ENCODE data around the gene CEBPA. TPM values are rescaled to one million over a fixed set of nuclear protein-coding genes. Genes with fewer than 3 reads are reported as not detected.

CEBPA gene
- total RNA-seq, 1 donor from 2014 or later, result 14.9 TPM

- TF ChIP-seq, protein P1, sequence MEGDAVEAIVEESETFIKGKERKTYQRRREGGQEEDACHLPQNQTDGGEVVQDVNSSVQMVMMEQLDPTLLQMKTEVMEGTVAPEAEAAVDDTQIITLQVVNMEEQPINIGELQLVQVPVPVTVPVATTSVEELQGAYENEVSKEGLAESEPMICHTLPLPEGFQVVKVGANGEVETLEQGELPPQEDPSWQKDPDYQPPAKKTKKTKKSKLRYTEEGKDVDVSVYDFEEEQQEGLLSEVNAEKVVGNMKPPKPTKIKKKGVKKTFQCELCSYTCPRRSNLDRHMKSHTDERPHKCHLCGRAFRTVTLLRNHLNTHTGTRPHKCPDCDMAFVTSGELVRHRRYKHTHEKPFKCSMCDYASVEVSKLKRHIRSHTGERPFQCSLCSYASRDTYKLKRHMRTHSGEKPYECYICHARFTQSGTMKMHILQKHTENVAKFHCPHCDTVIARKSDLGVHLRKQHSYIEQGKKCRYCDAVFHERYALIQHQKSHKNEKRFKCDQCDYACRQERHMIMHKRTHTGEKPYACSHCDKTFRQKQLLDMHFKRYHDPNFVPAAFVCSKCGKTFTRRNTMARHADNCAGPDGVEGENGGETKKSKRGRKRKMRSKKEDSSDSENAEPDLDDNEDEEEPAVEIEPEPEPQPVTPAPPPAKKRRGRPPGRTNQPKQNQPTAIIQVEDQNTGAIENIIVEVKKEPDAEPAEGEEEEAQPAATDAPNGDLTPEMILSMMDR (IDR thresholded peaks at IDR 0.05), result no peak
- intact Hi-C loops (cut with DNase I), result loop anchor here (10.0 kb wide), 1 partner anchor 161 kb away; no protein-coding TSS in a partner anchor
Observed at GRCh38 chr19:33306191-33306590, 3.9 kb upstream of the CEBPA start.

DNA sequence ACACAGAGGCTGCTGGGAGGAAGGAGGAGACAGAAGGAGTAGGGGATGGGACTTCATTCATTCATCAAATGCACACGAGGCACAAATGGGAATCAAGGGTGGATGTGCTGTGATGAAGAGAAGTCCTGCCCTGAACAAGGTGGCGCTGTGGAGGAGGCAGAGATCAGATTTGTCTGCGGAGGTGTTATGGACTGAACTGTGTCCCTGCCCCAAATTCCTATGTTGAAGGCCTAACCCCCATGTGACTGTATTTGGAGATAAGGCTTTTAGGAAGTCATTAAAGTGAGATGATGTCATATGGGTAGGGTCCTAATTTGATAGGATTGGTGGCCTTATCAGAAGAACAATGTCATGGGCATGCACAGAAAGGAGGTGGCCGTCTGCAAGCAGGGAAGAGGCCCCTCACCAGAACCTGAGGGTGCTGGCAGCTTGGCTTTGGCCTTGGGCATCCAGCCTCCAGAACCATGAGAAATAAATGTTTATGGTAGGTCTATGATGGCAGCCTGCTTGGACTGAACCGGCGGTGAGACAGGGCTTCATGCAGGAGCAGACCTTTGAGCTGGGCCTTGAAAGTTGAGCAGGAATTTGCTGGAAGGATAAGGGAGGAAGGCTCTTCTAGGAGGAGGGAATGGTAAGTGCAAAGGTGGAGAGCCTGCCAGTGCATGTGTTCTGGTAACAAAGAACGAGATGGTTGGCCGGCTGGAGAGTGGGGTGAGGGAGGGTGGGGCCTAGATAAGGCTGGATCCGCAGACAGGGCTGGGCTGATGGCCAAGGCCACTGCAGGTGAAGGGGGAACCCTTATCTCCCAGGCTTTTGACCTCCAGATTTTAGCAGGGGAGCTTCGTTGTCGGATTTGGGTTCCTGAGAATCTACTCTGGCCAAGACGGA, 2.7 kb upstream of the CEBPA start:
- no peaks in the 10 kb centered on the region for H3K9me3 ChIP-seq
- peaks cover 10 to 16% of the 10 kb centered on the region in 2 donors for H3K4me1 ChIP-seq
- DNase-seq (ENCODE audit: low spot score in 2 of 2), result peak in 1 of 2 donors; percentile 60
- H3K4me3 ChIP-seq, result no peak overlapping the region
- H3K36me3 ChIP-seq, result no peaks in the 10 kb centered on the region
- intact Hi-C loops (cut with DNase I), result loop anchor here (5.0 to 10.0 kb wide), 3 partner anchors 87 to 333 kb away; partner anchors contain the start of genes CEP89 and FAAP24
- no peak overlapping the region for H3K27ac ChIP-seq
- peaks cover 4% of the 10 kb centered on the region for H3K27me3 ChIP-seq
- TF ChIP-seq, protein P1 (IDR thresholded peaks at IDR 0.05), result no peak

More at GRCh38 chr19:33306191-33306590, 3.9 kb upstream of the CEBPA start:
- Histone ChIP-seq H3K27ac (no peak overlapping the region), H3K9me3 (no peaks in the 10 kb centered on the region), H3K27me3 (peaks cover 1% of the 10 kb centered on the region), H3K36me3 (no peaks in the 10 kb centered on the region), H3K4me1 (peaks cover 5 to 6% of the 10 kb centered on the region in 2 donors), H3K4me3 (no peak overlapping the region)
- DNase-seq (ENCODE audit: low spot score in 2 of 2), result no peak

DNA sequence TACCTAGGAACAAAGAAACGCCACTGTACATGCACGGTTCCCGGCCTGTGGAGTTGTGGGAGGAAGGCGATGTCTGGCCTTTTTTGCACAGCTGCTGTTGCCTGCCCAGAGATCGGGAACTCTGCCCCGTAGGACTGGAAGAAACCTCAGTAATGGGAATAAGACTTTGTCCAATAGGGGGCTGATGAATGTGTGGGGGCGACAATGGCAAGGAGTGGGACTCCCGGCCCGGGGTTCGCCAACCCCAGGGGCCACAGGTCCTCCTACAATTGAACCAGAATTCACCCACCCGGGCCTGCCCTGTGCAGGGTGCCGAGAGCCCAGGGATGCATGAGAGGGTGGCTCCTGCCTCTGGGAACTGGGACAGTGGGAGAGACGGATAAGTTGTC, 2.0 kb upstream of the CEBPA start:
- TF ChIP-seq, protein P1 (IDR thresholded peaks at IDR 0.05), result no peak
- Histone ChIP-seq H3K27me3 (peaks cover 4% of the 10 kb centered on the region), H3K4me3 (peak overlapping the region; percentile 84 to 88), H3K36me3 (no peaks in the 10 kb centered on the region), H3K4me1 (peaks cover 10 to 16% of the 10 kb centered on the region in 2 donors), H3K27ac (no peak overlapping the region), H3K9me3 (no peaks in the 10 kb centered on the region)
- peak in 1 of 2 donors; percentile 62 for DNase-seq (ENCODE audit: low spot score in 2 of 2)
- intact Hi-C loops (cut with DNase I), result loop anchor here (5.0 to 10.0 kb wide), 3 partner anchors 88 to 332 kb away; partner anchors contain the start of genes CEP89 and FAAP24

GRCh38 chr19:33303791-33304345, 1.5 kb upstream of the CEBPA start:
- Histone ChIP-seq H3K9me3 (no peaks in the 10 kb centered on the region), H3K4me3 (peak overlapping the region; percentile 84 to 88), H3K27ac (peak overlapping the region; percentile 47 to 71), H3K27me3 (peaks cover 4% of the 10 kb centered on the region), H3K36me3 (no peaks in the 10 kb centered on the region), H3K4me1 (peaks cover 10 to 16% of the 10 kb centered on the region in 2 donors)
- intact Hi-C loops (cut with DNase I), result loop anchor here (5.0 to 10.0 kb wide), 3 partner anchors 88 to 332 kb away; partner anchors contain the start of genes CEP89 and FAAP24
- TF ChIP-seq, protein P1 (IDR thresholded peaks at IDR 0.05), result no peak
- DNase-seq (ENCODE audit: low spot score in 2 of 2), result no peak

DNA sequence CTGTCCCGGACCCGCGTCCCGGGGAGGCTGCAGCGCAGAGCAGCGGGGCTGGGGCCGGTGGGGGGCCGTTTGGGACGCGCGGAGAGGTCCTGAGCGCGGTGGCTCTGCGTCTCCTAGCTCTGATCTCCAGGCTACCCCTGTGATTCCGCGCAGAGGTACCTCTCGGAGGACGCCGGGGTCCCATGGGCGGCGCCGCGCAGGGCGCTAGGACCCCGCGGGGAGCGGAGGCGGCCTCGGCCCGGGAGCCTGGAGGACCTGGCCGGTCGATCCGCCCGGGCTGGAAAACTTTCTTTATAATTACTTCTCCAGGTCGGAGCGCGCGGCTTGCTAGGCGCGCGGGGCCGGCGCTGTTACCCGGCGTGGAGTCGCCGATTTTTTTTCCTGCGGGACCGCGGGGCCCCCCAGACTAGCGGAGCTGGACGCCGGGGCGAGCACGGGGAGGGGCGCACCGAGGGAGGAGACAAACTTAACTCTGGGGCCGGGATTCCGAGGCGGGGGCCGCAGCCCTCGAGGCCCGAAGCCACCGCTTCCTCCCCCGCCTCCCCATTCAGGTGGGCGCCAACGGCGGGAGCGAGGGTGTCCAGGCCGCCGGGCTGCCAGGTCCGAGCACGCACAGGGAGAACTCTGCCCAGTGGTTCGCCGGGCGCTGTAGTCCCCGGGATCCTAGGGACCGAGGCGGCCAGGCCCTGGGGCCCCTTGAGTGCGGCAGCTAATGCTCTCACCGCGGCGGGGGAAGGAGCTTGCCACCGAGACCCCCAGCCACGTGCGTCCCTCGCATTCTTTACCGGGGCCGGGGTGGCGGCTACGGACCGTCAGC, 848 bp upstream of the CEBPA start:
- TF ChIP-seq, protein P1 (IDR thresholded peaks at IDR 0.05), result no peak
- H3K36me3 ChIP-seq, result no peaks in the 10 kb centered on the region
- DNase-seq (ENCODE audit: low spot score in 2 of 2), result peak in 1 of 2 donors; percentile 73
- peaks cover 10 to 16% of the 10 kb centered on the region in 2 donors for H3K4me1 ChIP-seq
- intact Hi-C loops (cut with DNase I), result loop anchor here (1.0 to 10.0 kb wide), 4 partner anchors 70 to 331 kb away; partner anchors contain the start of genes CEBPG, CEP89 and FAAP24
- H3K4me3 ChIP-seq, result peak overlapping the region; percentile 84 to 88
- peak overlapping the region; percentile 47 to 71 for H3K27ac ChIP-seq
- no peaks in the 10 kb centered on the region for H3K9me3 ChIP-seq
- peaks cover 4% of the 10 kb centered on the region for H3K27me3 ChIP-seq

All from ascending aorta (tissue), 2 donors.